K562 (cell line): ENCODE measurements around the gene NDUFAF5. TPM values are rescaled to one million over a fixed set of nuclear protein-coding genes. Genes with fewer than 3 reads are reported as not detected.

Experiments used
- ARNT ChIP-seq, 2 experiments: fragments of 450-650 bp; IDR thresholded peaks; 2 replicates each; pipeline ENCODE4 v1.6.1; 2016; ENCODE audit warnings: mild to moderate bottlenecking in 1 of 2
- ZNF253 ChIP-seq: fragments of 250-450 bp; sonication (Bioruptor Pico); conservative IDR thresholded peaks from 2 replicates; pipeline ENCODE4 v1.6.1; 2021; ENCODE audit warnings: mild to moderate bottlenecking
- polyA plus RNA-seq, 8 experiments: library from polyadenylated mRNA; depleted of rRNA in 4 of 8; stranded (reverse) in 5 of 8; unstranded in 3 of 8; fragments of >200 nt; fragmentation: Nextera tagmentation in 2 of 8; fragmentation: Illumina TruSeq in 1 of 8; extraction: Ambion mirVana in 2 of 8; extraction: Trizol in 1 of 8; gene quantifications; 2 replicates each; pipeline versions ENCODE4 v1.2.1 to v1.2.3, GENCODE V29; 2011 to 2014; ENCODE audit warnings: inconsistent platforms in 1 of 8, missing spikeins in 1 of 8
- total RNA-seq, 7 experiments: library from RNA; depleted of rRNA in 6 of 7; stranded (reverse); fragments of >200 nt in 6 of 7; fragmentation: Illumina TruSeq in 2 of 7; extraction: Trizol in 2 of 7; gene quantifications; 2 replicates each; pipeline versions ENCODE4 v1.2.1 to v1.2.3, GENCODE V29; 2011 to 2021; ENCODE audit warnings: low replicate concordance in 1 of 7
- TF ChIP-seq, protein P1 (sequence below), 2 experiments: IDR thresholded peaks; 2 replicates each; pipeline ENCODE4 v1.6.1; 2011; ENCODE audit warnings: borderline replicate concordance in 1 of 2, control low read depth in 1 of 2, low read depth in 1 of 2, low read length in 1 of 2, mild to moderate bottlenecking in 1 of 2, mixed read lengths in 1 of 2, moderate library complexity in 1 of 2; ENCODE audit not compliant: insufficient read depth in 1 of 2, insufficient read length in 1 of 2, poor library complexity in 1 of 2, severe bottlenecking in 1 of 2; ENCODE audit errors: extremely low read depth in 1 of 2
- TF ChIP-seq, protein P2 (sequence below): fragments of 450-650 bp; IDR thresholded peaks from 2 replicates; pipeline ENCODE4 v1.6.1; 2017; ENCODE audit warnings: antibody characterized with exemption, mild to moderate bottlenecking
- TF ChIP-seq, protein P3 (sequence below): sonication (generic); formaldehyde crosslinking; IDR thresholded peaks from 2 replicates; pipeline ENCODE4 v1.8.0; 2022; ENCODE audit warnings: mild to moderate bottlenecking, missing genetic modification reagents

NDUFAF5 gene
- total and polyA plus RNA-seq, 9 of the 15 experiments (the other 6 are each of a cell fraction or from before 2014, with no cell fraction given), result 17.2 to 33.1 (median 27.3) TPM

DNA sequence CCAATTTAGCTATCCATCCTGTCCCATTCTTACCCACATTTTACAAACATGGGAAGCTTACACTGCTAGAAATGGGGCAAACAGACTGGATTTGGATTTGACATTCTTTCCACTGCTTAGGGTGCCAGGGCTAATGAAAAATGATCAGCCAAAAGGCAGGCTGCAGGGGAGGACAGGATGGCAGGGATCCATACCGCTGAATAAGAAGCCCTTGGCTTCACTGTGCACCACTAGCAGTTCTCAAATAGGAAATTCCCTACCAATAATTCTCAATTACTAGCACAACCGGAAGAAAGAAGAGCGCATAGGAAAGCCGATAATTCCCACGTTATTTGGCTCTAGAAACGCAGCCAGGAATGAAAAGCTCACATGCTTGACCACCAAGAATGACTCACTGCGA is 73.1 kb downstream of the NDUFAF5 start (continued):
- TF ChIP-seq, protein P1, sequence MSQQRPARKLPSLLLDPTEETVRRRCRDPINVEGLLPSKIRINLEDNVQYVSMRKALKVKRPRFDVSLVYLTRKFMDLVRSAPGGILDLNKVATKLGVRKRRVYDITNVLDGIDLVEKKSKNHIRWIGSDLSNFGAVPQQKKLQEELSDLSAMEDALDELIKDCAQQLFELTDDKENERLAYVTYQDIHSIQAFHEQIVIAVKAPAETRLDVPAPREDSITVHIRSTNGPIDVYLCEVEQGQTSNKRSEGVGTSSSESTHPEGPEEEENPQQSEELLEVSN (IDR thresholded peaks at IDR 0.05; ENCODE audit: borderline replicate concordance in 1 of 2, extremely low read depth in 1 of 2, insufficient read depth in 1 of 2, insufficient read length in 1 of 2, low read depth in 1 of 2, low read length in 1 of 2, poor library complexity in 1 of 2, severe bottlenecking in 1 of 2), result no peak
- TF ChIP-seq, protein P2, sequence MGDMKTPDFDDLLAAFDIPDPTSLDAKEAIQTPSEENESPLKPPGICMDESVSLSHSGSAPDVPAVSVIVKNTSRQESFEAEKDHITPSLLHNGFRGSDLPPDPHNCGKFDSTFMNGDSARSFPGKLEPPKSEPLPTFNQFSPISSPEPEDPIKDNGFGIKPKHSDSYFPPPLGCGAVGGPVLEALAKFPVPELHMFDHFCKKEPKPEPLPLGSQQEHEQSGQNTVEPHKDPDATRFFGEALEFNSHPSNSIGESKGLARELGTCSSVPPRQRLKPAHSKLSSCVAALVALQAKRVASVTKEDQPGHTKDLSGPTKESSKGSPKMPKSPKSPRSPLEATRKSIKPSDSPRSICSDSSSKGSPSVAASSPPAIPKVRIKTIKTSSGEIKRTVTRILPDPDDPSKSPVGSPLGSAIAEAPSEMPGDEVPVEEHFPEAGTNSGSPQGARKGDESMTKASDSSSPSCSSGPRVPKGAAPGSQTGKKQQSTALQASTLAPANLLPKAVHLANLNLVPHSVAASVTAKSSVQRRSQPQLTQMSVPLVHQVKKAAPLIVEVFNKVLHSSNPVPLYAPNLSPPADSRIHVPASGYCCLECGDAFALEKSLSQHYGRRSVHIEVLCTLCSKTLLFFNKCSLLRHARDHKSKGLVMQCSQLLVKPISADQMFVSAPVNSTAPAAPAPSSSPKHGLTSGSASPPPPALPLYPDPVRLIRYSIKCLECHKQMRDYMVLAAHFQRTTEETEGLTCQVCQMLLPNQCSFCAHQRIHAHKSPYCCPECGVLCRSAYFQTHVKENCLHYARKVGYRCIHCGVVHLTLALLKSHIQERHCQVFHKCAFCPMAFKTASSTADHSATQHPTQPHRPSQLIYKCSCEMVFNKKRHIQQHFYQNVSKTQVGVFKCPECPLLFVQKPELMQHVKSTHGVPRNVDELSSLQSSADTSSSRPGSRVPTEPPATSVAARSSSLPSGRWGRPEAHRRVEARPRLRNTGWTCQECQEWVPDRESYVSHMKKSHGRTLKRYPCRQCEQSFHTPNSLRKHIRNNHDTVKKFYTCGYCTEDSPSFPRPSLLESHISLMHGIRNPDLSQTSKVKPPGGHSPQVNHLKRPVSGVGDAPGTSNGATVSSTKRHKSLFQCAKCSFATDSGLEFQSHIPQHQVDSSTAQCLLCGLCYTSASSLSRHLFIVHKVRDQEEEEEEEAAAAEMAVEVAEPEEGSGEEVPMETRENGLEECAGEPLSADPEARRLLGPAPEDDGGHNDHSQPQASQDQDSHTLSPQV, result no peak
- TF ChIP-seq ZNF253 (CRISPR knock-in tag), result no peak
- no peak for TF ChIP-seq ARNT (IDR thresholded peaks at IDR 0.05)
- TF ChIP-seq, protein P3, sequence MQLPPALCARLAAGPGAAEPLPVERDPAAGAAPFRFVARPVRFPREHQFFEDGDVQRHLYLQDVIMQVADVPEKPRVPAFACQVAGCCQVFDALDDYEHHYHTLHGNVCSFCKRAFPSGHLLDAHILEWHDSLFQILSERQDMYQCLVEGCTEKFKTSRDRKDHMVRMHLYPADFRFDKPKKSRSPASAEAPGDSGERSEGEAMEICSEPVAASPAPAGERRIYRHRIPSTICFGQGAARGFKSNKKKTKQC (CRISPR knock-in tag), result no peak
- TF ChIP-seq, all 486 proteins: peak for 0
